ENCODE data around the gene KIZ. TPM values are rescaled to one million over a fixed set of nuclear protein-coding genes. Genes with fewer than 3 reads are reported as not detected.

The KIZ gene
- total RNA-seq, 2 donors from 2014 or later, result 9.7 to 10.5 TPM

GRCh38 chr20:21101453-21101931, 24.4 kb upstream of the KIZ start:
- H3K36me3 Mint-ChIP-seq (ENCODE audit: low read depth), result peaks cover 5% of the 10 kb centered on the region
- no peak for ATAC-seq (replicated peaks)
- H3K27ac Mint-ChIP-seq, result no peak overlapping the region
- peaks cover 10% of the 10 kb centered on the region for H3K4me1 Mint-ChIP-seq
- H3K27me3 Mint-ChIP-seq, result peaks cover 63% of the 10 kb centered on the region
- peak overlapping the region; percentile 88 for H3K4me3 Mint-ChIP-seq
- no peaks in the 10 kb centered on the region for H3K9me3 Mint-ChIP-seq

- Mint-ChIP-seq H3K9me3 (no peaks in the 10 kb centered on the region), H3K27ac (no peak overlapping the region), H3K27me3 (peaks cover 59% of the 10 kb centered on the region), H3K4me3 (peak overlapping the region; percentile 88), H3K36me3 (ENCODE audit: low read depth) (peaks cover 5% of the 10 kb centered on the region), H3K4me1 (peaks cover 10% of the 10 kb centered on the region)
- ATAC-seq (replicated peaks), result no peak
Observed at GRCh38 chr20:21101932-21102575, 23.8 kb upstream of the KIZ start.

GRCh38 chr20:21102603-21103311, 23.1 kb upstream of the KIZ start:
- peak; percentile 60 for ATAC-seq (replicated peaks)
- Mint-ChIP-seq H3K36me3 (ENCODE audit: low read depth) (peaks cover 5% of the 10 kb centered on the region), H3K9me3 (no peaks in the 10 kb centered on the region), H3K4me3 (peak overlapping the region; percentile 88), H3K27ac (no peak overlapping the region), H3K4me1 (peaks cover 10% of the 10 kb centered on the region), H3K27me3 (peaks cover 59% of the 10 kb centered on the region)

GRCh38 chr20:21103582-21104465, 22.1 kb upstream of the KIZ start:
- H3K36me3 Mint-ChIP-seq (ENCODE audit: low read depth), result peaks cover 5% of the 10 kb centered on the region
- peaks cover 10% of the 10 kb centered on the region for H3K4me1 Mint-ChIP-seq
- no peaks in the 10 kb centered on the region for H3K9me3 Mint-ChIP-seq
- peak overlapping the region; percentile 88 for H3K4me3 Mint-ChIP-seq
- H3K27ac Mint-ChIP-seq, result no peak overlapping the region
- ATAC-seq (replicated peaks), result no peak
- H3K27me3 Mint-ChIP-seq, result peaks cover 54% of the 10 kb centered on the region

GRCh38 chr20:21104466-21104761, 21.5 kb upstream of the KIZ start:
- H3K4me1 Mint-ChIP-seq, result peaks cover 10% of the 10 kb centered on the region
- peak overlapping the region; percentile 88 for H3K4me3 Mint-ChIP-seq
- no peak for ATAC-seq (replicated peaks)
- peaks cover 50% of the 10 kb centered on the region for H3K27me3 Mint-ChIP-seq
- no peaks in the 10 kb centered on the region for H3K9me3 Mint-ChIP-seq
- no peak overlapping the region for H3K27ac Mint-ChIP-seq
- H3K36me3 Mint-ChIP-seq (ENCODE audit: low read depth), result peaks cover 5% of the 10 kb centered on the region

GRCh38 chr20:21104921-21105320, 21.0 kb upstream of the KIZ start:
- no peak overlapping the region for H3K4me3 Mint-ChIP-seq
- no peak for ATAC-seq (replicated peaks)
- H3K27me3 Mint-ChIP-seq, result peaks cover 48% of the 10 kb centered on the region
- H3K27ac Mint-ChIP-seq, result no peak overlapping the region
- H3K9me3 Mint-ChIP-seq, result no peaks in the 10 kb centered on the region
- H3K4me1 Mint-ChIP-seq, result peaks cover 10% of the 10 kb centered on the region
- peaks cover 5% of the 10 kb centered on the region for H3K36me3 Mint-ChIP-seq (ENCODE audit: low read depth)

- peaks cover 5% of the 10 kb centered on the region for H3K36me3 Mint-ChIP-seq (ENCODE audit: low read depth)
- H3K4me1 Mint-ChIP-seq, result peaks cover 9% of the 10 kb centered on the region
- no peak for ATAC-seq (replicated peaks)
- H3K9me3 Mint-ChIP-seq, result no peaks in the 10 kb centered on the region
- no peak overlapping the region for H3K4me3 Mint-ChIP-seq
- H3K27ac Mint-ChIP-seq, result no peak overlapping the region
- peaks cover 47% of the 10 kb centered on the region for H3K27me3 Mint-ChIP-seq
Observed at GRCh38 chr20:21105429-21106170, 20.3 kb upstream of the KIZ start.

GRCh38 chr20:21106171-21107017, 19.5 kb upstream of the KIZ start, which contains the start of gene LINC00237:
LINC00237 (minus strand) TSS chr20:21106358.
- Mint-ChIP-seq H3K9me3 (no peaks in the 10 kb centered on the region), H3K27me3 (peaks cover 42% of the 10 kb centered on the region), H3K4me3 (peak within 1 kb of the TSS; percentile 19), H3K4me1 (peaks cover 5% of the 10 kb centered on the region), H3K36me3 (ENCODE audit: low read depth) (no peaks in the 10 kb centered on the region), H3K27ac (no peak within 1 kb of the TSS)
- no peak for ATAC-seq (replicated peaks)

- H3K4me3 Mint-ChIP-seq, result no peak overlapping the region
- no peaks in the 10 kb centered on the region for H3K4me1 Mint-ChIP-seq
- H3K9me3 Mint-ChIP-seq, result no peaks in the 10 kb centered on the region
- H3K27ac Mint-ChIP-seq, result no peak overlapping the region
- ATAC-seq (replicated peaks), result no peak
- no peaks in the 10 kb centered on the region for H3K36me3 Mint-ChIP-seq (ENCODE audit: low read depth)
- H3K27me3 Mint-ChIP-seq, result peaks cover 36% of the 10 kb centered on the region
Observed at GRCh38 chr20:21109144-21109543, 16.7 kb upstream of the KIZ start.

GRCh38 chr20:21110811-21111210, 15.1 kb upstream of the KIZ start:
- no peak overlapping the region for H3K4me3 Mint-ChIP-seq
- H3K27me3 Mint-ChIP-seq, result peaks cover 33% of the 10 kb centered on the region
- H3K27ac Mint-ChIP-seq, result no peak overlapping the region
- H3K4me1 Mint-ChIP-seq, result no peaks in the 10 kb centered on the region
- no peaks in the 10 kb centered on the region for H3K36me3 Mint-ChIP-seq (ENCODE audit: low read depth)
- H3K9me3 Mint-ChIP-seq, result no peaks in the 10 kb centered on the region
- ATAC-seq (replicated peaks), result no peak

- no peaks in the 10 kb centered on the region for H3K9me3 Mint-ChIP-seq
- H3K4me1 Mint-ChIP-seq, result no peaks in the 10 kb centered on the region
- H3K36me3 Mint-ChIP-seq (ENCODE audit: low read depth), result no peaks in the 10 kb centered on the region
- no peak for ATAC-seq (replicated peaks)
- no peak overlapping the region for H3K4me3 Mint-ChIP-seq
- no peak overlapping the region for H3K27ac Mint-ChIP-seq
- H3K27me3 Mint-ChIP-seq, result peaks cover 30% of the 10 kb centered on the region
Observed at GRCh38 chr20:21111416-21111815, 14.5 kb upstream of the KIZ start.

GRCh38 chr20:21113697-21114096, 12.2 kb upstream of the KIZ start:
- Mint-ChIP-seq H3K4me3 (no peak overlapping the region), H3K9me3 (no peaks in the 10 kb centered on the region), H3K36me3 (ENCODE audit: low read depth) (no peaks in the 10 kb centered on the region), H3K4me1 (no peaks in the 10 kb centered on the region), H3K27me3 (peaks cover 29% of the 10 kb centered on the region), H3K27ac (no peak overlapping the region)
- no peak for ATAC-seq (replicated peaks)

- H3K36me3 Mint-ChIP-seq (ENCODE audit: low read depth), result no peaks in the 10 kb centered on the region
- H3K27ac Mint-ChIP-seq, result no peak overlapping the region
- no peaks in the 10 kb centered on the region for H3K9me3 Mint-ChIP-seq
- H3K4me1 Mint-ChIP-seq, result no peaks in the 10 kb centered on the region
- no peak for ATAC-seq (replicated peaks)
- no peak overlapping the region for H3K4me3 Mint-ChIP-seq
- peaks cover 29% of the 10 kb centered on the region for H3K27me3 Mint-ChIP-seq
Observed at GRCh38 chr20:21114584-21114983, 11.3 kb upstream of the KIZ start.
